Measurements from ENCODE around the gene ERI3.

ERI3 gene

GRCh38 chr1:44339731-44340130 lies 15.3 kb downstream of the ERI3 start:
- Histone ChIP-seq H3K27me3 (ENCODE audit: insufficient read depth, low read length, poor library complexity) (no peaks in the 10 kb centered on the region), H3K27ac (ENCODE audit: low read length) (no peak overlapping the region), H3K4me1 (ENCODE audit: insufficient read depth, low read length) (no peaks in the 10 kb centered on the region), H3K9me3 (ENCODE audit: insufficient read depth, low read length, severe bottlenecking) (no peaks in the 10 kb centered on the region), H3K4me2 (ENCODE audit: insufficient read depth, low read length) (no peak overlapping the region), H3K4me3 (ENCODE audit: low read depth in 1 of 2, low read length in 2 of 2) (no peak overlapping the region), H2AFZ (ENCODE audit: low read depth, low read length) (no peak overlapping the region), H3K9ac (ENCODE audit: low read depth, low read length) (no peak overlapping the region), H3K79me2 (ENCODE audit: insufficient read depth, low read length) (peaks cover 30% of the 10 kb centered on the region; the same call in 1 of the 2 replicates), H4K20me1 (ENCODE audit: insufficient read depth, low read length) (peaks cover 19% of the 10 kb centered on the region; the same call in 1 of the 2 replicates), H3K36me3 (ENCODE audit: insufficient read depth, low read length) (peaks cover 40% of the 10 kb centered on the region)
- TF ChIP-seq CTCF (IDR thresholded peaks at IDR 0.05; ENCODE audit: borderline replicate concordance, extremely low read depth, low read length, poor library complexity, severe bottlenecking): no peak
- TF ChIP-seq EZH2 (IDR thresholded peaks at IDR 0.05; ENCODE audit: borderline replicate concordance, low read depth, low read length, severe bottlenecking): no peak
- no peak for DNase-seq
- ATAC-seq (ENCODE audit: insufficient read depth, low read depth): no peak

GRCh38 chr1:44338136-44338535 lies 16.9 kb downstream of the ERI3 start:
- H3K9ac ChIP-seq (ENCODE audit: low read depth, low read length): no peak overlapping the region
- no peaks in the 10 kb centered on the region for H3K4me1 ChIP-seq (ENCODE audit: insufficient read depth, low read length)
- no peaks in the 10 kb centered on the region for H3K9me3 ChIP-seq (ENCODE audit: insufficient read depth, low read length, severe bottlenecking)
- no peak overlapping the region for H3K27ac ChIP-seq (ENCODE audit: low read length)
- peaks cover 55% of the 10 kb centered on the region for H3K36me3 ChIP-seq (ENCODE audit: insufficient read depth, low read length)
- H3K27me3 ChIP-seq (ENCODE audit: insufficient read depth, low read length, poor library complexity): no peaks in the 10 kb centered on the region
- ATAC-seq (ENCODE audit: insufficient read depth, low read depth) (no peak), DNase-seq (no peak)
- TF ChIP-seq EZH2 (IDR thresholded peaks at IDR 0.05; ENCODE audit: borderline replicate concordance, low read depth, low read length, severe bottlenecking) (no peak), CTCF (IDR thresholded peaks at IDR 0.05; ENCODE audit: borderline replicate concordance, extremely low read depth, low read length, poor library complexity, severe bottlenecking) (no peak)
- no peak overlapping the region for H2AFZ ChIP-seq (ENCODE audit: low read depth, low read length)
- H4K20me1 ChIP-seq (ENCODE audit: insufficient read depth, low read length): peaks cover 21% of the 10 kb centered on the region; the same call in 1 of the 2 replicates
- H3K4me3 ChIP-seq (ENCODE audit: low read depth in 1 of 2, low read length in 2 of 2): no peak overlapping the region
- no peak overlapping the region for H3K4me2 ChIP-seq (ENCODE audit: insufficient read depth, low read length)
- H3K79me2 ChIP-seq (ENCODE audit: insufficient read depth, low read length): peaks cover 21% of the 10 kb centered on the region; the same call in 1 of the 2 replicates

- Histone ChIP-seq H3K27me3 (ENCODE audit: insufficient read depth, low read length, poor library complexity) (no peaks in the 10 kb centered on the region), H2AFZ (ENCODE audit: low read depth, low read length) (no peak overlapping the region), H3K9ac (ENCODE audit: low read depth, low read length) (no peak overlapping the region), H3K4me3 (ENCODE audit: low read depth in 1 of 2, low read length in 2 of 2) (no peak overlapping the region), H3K4me2 (ENCODE audit: insufficient read depth, low read length) (no peak overlapping the region), H3K27ac (ENCODE audit: low read length) (no peak overlapping the region), H3K4me1 (ENCODE audit: insufficient read depth, low read length) (no peaks in the 10 kb centered on the region), H4K20me1 (ENCODE audit: insufficient read depth, low read length) (peaks cover 13% of the 10 kb centered on the region; the same call in 1 of the 2 replicates), H3K79me2 (ENCODE audit: insufficient read depth, low read length) (peaks cover 13% of the 10 kb centered on the region; the same call in 1 of the 2 replicates), H3K9me3 (ENCODE audit: insufficient read depth, low read length, severe bottlenecking) (no peaks in the 10 kb centered on the region), H3K36me3 (ENCODE audit: insufficient read depth, low read length) (peaks cover 70% of the 10 kb centered on the region)
- no peak for TF ChIP-seq CTCF (IDR thresholded peaks at IDR 0.05; ENCODE audit: borderline replicate concordance, extremely low read depth, low read length, poor library complexity, severe bottlenecking)
- no peak for TF ChIP-seq EZH2 (IDR thresholded peaks at IDR 0.05; ENCODE audit: borderline replicate concordance, low read depth, low read length, severe bottlenecking)
- no peak for DNase-seq
- ATAC-seq (ENCODE audit: insufficient read depth, low read depth): no peak
Observed at GRCh38 chr1:44336668-44337067, 18.4 kb downstream of the ERI3 start.

Data from DND-41 (cell line).